NCI-H226 (cell line): Measurements from ENCODE around the gene B4GALNT3.

Experiments used
- DNase-seq: peaks from one replicate; pipeline ENCODE4 v3.0.0-alpha.2; 2015

Gene B4GALNT3

DNA sequence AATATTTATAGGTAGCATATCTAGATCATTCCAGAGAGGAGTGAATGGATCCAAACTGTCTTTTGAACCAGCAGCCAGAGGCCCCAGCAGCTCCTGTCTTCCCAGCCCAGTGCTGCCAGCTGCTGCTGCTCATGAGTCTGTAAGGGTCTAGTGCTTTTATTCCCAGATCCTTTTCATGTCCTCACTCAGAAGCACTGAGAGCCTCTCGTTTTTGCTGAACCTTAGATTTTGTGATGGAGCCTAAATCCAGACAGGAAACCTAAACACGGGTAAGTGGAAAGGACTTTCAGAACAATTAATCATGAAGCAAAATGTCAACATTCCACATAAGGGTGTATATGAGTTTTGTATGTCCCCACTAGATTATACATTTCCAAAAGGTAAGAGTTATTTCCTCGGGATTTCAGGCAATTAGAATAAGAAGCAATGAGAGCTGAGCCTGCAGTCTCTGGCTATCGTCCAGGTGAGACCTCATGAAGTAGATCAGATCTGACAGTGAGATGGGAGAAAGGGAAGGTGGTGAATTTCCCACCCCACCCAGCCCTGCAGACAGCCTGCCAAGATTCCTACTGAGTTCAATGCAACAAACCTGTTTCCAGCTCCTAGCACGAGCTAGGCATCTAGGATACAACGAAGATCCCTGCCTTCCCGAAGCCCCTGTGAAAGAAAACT, 119.1 kb downstream of the B4GALNT3 start:
- no peak for DNase-seq

DNA sequence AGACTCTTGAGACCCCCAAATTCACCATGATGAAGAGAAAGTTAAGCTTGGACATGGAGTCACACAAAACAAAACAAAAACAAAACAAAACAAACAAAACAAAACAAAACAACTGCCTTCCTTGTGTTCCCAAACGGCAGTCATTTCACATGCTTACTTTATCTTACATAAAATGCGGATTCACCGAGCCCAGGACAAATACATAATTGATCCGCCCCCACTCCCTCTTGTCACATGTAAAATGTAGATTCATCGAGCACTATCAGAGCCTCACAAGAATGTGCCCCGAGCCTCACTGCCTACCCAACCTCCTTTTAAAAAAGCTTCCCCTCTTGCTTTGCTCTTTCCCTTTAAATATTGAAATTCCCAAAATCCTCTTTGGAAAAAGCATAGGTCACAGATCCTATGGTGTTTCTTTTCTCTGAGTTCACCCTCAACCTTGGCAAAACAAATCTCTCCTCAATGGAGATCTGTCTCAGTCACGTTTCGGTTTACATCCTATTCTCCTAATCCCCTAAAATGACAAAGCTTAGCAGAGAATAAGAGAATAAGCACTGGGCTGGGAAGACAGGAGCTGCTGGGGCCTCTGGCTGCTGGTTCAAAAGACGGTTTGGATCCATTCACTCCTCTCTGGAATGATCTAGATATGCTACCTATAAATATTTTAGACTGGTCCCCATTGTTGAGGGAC, 119.8 kb downstream of the B4GALNT3 start:
- DNase-seq = no peak

DNA sequence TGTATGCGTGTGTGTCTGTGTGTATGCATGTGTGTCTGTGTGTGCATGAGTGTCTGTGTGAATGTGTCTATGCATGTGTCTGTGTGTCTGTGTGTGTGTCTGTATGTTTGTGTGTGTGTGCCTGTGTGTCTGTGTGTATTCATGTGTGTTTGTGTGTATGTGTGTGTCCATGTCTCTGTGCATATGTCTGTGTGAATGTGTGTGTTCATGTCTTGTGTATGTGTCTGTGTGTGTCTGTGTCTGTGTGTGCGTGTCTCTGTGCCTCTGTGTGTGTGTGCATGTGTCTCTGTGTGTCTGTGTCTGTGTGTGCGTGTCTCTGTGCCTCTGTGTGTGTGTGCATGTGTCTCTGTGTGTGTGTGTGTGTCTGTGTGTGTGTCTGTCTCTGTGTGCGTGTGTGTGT, 121.1 kb downstream of the B4GALNT3 start:
- no peak for DNase-seq

DNA sequence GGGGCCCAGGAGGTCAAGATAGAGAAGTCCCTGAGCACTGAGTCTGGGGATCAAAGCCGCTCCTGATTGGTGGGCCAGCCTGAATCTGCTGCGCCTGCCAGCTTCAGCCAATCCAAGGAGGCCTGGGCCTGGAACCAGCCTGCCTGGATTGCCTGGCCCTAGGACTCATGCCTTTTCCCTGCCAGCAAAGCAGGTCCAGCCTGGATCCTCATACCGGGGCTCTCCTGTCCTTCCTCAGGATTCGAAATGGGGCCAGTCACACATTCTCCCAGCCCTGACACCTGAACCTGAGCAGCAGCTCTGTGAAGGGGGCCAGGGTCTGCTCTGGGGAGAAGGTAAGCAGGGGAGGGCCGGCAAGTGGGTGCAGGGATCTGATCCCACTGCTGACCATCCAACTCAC, 121.6 kb downstream of the B4GALNT3 start:
- no peak for DNase-seq

DNA sequence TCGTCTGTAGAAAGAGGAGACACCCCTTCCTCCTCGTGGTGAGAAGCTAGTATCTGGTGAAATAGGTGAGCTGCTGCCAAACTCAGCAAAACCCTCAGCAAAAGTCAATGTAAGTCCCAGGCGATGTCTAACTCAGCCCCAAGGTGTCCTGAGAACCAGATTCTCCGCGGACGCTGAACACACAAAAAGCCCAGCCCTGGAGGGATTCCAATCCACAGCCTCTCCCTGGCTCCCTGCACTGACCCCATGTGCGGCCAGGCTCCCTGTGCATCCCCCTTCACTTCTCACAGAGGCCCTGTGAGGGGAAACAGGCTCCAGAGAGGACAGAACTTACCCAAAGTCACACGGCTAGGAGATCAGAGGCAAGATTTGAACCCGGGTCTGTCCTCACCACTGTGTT, 122.0 kb downstream of the B4GALNT3 start:
- DNase-seq = no peak

DNA sequence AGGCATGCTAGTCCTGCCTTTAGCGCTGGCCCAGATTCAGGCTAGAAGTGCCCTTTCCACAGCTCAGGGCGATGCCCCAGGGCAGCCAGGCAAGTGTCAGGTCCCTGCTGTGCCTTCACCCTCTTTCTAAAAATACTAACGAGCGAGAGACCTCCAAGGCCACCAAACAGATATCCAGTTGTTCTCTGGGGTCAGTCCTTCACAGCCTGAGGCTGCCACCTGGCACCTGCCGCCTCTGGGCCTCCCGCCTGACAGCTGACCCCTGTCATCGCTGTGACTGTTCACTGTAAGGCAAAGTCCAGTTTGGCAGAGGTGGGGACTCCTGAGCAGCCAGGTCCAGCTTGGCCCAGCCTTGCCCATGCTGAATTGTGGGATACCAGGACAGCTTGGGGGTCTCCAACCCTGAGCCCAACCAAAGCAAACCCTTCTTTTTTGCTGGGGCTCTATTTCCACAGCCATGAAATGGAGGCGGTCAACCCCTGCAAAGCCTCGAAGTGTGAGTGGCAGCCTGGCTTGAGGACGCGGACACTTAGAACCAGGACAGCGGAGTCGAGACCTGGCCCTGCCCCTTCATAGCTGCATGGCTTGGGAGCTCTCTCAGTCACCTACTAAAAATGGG, 123.6 kb downstream of the B4GALNT3 start:
- DNase-seq = no peak

DNA sequence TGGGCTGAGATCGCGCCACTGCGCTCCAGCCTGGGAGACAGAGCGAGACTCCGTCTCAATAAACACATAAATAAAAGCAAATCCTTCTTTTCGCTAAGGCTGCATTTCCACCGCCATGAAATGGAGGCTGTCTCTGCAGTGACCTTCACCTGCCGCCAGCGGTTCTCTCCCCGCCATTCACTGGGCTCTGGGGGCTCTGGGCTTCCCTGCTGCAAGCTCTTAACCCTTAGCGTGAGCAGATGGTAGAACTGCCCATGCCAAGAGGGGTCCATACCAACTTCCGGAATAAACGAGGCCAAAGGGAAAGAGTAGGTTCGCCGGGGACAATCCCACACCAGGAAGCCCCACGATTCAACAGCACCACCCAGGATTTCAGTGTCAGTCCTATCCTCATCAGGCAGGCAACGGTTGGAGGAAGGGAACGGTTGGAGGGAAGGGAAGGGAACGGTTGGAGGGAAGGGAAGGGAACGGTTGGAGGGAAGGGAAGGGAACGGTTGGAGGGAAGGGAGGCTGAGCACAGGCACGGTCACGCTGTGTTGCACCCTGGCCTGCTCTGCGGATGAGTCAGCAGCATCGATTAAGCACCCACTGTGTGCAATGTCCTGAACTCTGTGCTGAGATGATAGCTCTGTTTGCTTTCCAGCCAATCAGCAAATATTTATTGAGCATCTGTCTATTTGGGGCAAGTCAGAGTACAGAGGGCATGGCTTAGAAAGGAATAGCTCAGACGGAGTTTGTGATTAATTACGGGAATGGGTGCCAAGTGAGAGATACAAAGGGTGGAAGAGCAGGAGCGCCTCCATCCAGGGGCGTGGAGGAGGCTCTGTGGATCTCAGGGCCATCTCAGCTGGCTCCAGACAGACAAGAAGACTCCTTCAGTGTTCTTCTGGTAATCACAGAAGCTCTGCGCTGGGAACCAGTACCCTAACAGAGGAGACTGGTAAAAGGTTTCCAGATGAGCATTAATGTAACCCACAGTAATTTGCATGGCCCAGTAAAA, 125.6 kb downstream of the B4GALNT3 start:
- no peak for DNase-seq

DNA sequence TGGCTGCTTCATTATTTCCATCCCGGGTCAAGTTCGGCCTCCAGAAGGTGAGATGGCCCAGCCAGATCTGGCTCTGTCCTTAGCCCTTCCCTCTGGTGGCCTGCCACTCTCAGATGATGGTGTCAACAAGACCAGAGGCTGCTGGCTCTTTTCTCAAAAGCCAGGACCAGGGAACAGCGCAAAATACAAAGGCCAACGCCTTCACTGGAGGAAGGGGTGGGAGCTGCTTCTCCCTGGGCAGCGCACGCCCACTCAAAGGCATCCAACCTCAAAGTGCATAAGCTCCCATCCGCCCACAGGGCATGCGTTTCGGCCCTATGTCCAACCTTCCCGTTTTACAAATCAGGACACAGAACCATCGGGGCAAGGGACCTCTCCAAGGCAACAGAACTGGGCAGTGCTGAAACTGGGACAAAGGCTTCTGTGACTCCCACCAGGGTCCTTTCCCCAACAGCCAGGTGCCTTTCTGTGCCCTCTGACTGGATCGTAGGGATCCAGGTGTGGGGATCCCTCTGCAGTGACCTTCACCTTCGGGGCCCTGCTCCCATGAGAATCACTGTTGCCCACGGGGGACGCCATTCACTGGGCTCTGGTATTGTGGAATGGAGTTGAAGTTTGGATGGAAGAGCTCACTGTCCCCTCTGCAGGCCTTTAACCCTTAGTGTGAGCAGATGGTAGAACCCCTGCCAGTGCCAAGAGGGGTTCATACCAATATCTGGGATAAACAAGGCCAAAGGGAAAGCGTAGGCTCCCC, 126.8 kb downstream of the B4GALNT3 start:
- no peak for DNase-seq

DNA sequence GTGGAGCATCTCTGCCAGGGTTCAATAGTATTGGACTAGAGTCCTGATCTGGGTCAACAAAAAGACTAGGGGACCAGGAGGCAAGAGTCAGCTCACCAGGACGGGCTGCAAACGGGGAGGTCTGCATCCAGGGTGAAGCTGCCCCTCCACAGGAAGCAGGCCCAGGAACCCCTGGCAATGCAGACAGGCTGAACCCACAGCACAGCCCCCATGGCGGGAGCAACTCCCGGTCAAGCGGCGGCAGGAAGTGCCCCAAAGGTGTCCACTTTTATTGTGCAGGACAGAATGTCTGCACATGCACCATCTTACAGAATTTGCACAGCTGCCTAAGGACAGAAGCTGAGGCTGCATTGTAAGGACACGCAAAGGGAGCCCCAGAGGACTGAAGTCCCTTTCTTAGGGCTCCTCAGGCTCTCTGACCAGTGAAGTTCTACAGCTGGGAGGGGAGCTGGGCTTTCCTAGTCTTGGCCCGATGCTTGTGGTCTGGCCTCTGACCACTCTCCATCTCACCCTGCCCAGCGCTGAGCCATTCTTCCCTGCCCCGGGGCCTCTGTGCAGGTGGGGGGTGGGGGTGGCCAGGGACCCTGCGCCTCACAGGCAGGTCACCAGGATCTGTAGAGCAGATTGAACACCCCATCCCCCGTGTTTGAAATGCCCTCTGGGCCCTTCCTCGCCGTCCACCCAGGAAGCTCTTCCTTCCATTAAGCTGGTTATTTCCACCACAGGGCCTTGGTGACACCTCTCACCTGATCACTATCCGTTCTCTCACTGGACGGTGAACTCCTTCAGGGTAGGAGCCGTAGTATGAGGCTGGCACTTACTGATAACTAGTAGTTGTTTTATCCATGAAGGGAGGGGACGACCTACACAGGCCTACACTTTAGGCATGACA, 127.6 kb downstream of the B4GALNT3 start:
- no peak for DNase-seq

DNA sequence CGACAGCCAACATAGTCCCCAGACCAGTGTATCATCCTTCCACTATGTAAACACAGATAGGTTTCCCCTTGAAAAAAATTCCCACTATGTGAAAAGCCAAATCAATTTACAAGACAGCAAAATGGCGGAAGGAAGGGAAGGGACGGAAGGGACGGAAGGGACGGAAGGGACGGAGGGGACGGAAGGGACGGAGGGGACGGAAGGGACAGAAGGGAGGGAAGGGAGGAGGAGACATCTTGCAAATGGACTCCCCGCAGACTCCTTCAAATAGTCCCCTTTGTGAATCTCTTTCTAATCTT, 128.2 kb downstream of the B4GALNT3 start:
- DNase-seq = no peak

DNA sequence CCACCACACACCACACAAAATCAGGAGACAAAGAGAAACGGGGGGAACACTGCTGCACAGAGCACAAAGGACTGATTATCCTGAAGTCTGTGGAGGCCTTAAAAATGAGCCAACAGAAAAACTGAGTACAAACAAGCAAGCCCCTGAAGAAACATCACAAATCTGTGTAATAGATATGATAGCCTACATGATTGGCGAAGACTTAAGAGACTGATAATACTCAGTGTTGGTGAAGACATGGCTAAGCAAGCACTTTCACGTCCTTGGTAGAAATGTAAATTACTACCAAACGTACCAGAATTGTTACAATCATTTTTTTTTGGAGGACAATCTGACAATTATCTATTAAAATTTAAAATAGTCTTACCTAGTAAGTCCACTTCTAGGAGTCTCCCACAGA, 128.9 kb downstream of the B4GALNT3 start:
- DNase-seq = no peak

DNA sequence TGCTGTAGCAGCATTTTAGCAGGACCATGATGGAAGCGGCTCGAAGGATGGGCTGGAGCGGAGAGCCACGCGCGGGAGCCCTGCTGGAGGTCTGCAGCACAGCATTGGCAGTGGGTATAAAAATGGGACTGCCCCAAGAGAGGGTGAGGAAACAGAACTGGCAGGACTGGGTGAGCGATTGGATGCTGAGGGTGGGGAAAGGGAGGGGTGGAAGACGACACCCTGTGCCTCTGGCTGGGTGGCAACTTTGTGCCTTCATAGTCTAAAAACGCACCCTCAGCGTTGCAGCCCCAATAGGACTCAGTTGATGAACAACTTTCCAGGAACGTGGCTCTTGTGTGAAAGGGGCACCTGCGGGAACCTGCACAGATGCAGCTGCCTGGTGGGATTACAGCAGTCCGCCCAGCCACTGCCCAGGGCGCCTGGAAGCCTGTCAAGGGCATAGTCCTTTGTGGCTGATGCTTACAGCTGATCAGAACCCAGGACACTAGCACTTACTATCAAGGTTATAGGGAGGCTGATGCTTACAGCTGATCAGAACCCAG, 130.5 kb downstream of the B4GALNT3 start:
- DNase-seq = no peak

DNA sequence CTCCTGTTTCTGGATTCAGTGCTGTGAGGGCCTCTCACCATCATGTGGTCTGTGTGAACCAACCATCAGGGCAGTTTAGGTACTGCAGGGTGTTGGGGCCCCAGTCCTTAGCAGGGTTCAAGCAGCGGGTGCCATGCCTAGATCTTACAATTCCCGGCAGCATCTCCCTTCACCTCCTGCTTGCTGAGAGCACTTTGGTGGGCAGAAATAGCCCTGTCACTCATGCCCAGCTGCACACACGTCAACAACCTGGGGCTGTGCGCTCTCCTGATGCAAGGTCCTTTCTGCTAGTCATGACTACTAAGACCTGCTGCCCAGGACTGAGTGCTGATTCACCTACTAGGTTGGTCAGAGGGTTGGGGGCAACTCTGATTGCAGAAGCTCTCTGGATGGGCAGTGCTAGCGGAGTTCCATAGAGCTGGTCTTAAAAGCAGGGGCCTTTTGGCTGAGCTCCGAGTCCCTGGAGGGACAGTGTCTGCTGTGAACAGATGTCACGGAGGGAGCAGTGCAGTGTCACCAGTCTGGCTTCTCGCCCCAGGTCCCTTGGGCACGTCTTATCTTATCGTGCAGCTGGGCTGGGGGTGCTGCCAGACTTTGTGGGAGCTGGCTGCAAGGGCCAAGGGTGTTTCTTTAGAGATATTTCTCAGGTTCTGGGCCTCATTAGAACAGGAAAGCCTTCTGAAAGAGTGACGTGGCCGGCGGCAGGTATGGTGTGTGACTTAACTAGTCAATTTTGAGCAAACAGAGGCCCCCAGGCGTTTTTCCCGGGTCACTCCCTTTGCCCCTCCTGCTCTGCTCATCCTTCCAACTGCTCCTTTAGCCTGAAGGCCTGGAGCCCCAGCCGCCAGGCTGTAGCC, 131.7 kb downstream of the B4GALNT3 start:
- DNase-seq = no peak

DNA sequence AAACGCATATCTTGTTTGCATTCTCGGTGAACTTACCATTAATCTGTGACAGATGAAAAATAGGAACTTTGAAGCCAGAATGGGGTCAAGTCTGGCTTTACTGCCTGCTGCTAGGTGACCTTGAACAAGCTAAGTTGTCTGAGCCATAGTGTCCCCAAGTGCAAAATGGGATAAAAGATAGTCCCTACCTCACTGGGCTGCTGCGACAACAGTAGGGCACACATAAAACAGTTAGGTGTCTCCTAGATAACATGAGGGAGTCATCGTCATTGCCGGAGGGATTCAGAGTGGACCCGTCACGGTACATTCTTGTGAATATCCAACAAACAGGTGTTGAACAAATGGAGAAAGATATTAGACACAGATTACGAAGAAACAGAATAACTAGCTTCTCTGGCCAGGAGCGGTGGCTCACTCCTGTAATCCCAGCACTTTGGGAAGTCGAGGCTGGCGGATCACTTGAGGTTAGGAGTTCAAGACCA, 132.3 kb downstream of the B4GALNT3 start:
- DNase-seq = no peak

DNA sequence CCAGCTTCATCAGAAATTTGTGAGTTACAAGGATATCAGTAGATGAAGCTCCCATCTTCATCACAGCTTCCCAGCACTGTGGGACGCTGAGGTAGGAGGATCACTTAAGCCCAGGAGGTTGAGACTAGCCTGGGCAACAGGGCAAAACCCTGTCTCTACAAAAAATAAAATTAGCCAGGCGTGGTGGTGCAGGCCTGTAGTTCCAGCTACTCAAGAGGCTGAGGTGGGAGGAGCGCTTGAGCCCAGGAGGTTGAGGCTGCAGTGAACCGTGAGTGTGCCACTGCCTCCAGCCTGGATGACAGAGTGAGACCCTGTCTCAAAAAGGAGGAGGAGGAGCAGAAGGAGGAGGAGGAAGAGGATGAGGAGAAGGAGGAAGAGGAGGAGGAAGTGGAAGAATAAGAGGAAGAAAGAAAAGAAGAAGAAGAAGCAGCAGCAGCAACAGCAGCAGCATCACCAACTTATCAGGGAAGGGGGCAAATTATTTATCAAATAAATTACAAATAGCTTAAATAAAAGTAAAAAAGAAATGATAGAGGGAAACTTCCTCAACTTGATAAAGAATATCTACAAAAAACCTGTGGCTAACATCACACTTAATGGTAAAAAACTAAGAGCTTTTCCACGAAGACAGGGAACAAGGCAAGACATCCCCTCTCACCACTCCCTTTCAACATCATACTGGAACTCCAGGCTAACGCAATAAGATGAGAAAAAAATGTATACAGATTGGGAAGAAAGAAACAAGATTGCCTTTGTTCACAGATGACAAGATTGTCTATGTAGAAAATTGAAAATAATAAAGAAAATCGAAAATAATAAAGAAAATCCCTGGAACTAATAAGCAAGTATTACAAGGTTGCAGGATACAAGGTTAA, 133.9 kb downstream of the B4GALNT3 start:
- no peak for DNase-seq

DNA sequence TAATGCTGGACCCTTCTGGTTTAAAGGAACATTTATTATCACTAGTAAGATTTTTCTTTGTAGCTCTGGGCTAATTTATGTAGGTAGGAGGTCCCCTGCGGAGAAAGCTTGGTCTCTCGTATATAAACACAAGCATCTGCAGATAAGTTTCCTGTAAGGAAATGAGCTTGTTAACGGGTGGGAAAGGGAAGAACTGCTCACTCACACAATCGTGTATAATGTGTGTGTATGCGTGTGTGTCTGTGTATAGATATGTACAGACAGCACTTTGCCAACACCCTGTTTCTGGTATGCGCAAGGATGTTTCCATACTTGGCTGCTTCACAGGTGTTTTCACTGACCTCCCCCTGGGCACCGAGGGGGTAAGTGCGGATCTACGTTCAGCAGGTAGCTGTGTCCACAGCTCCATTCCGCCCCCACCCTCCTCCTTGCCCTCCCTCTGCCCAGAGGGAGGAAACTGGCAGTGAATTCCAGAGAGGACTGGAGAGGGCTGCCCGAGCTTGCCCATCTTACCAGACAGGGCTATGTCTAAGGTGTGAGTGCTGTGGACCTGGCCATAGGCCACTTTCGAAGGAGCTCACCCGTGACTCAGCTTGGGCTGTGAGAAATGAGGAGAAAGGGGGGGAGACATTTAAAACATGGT, 138.3 kb downstream of the B4GALNT3 start:
- peak; percentile 27 for DNase-seq

DNA sequence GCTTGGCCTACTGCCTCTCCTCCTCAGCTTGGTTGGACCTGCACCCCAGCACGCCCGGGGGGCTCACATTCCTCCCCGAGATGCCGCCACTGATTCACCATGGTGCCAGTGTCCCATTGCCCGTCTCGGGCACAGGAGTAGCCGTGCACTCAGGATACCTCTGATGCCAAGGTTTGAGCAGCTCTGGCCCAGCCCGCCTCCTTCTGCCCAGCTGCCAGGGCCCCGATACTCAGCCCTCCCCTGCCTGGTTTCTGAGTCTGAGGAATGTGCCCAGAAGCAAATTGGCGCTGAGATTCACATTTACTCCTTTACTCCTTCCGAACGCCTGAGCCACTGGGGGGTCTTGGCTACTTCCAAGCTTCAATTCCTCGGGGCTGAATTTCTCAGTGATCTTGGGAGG, 140.0 kb downstream of the B4GALNT3 start:
- no peak for DNase-seq

DNA sequence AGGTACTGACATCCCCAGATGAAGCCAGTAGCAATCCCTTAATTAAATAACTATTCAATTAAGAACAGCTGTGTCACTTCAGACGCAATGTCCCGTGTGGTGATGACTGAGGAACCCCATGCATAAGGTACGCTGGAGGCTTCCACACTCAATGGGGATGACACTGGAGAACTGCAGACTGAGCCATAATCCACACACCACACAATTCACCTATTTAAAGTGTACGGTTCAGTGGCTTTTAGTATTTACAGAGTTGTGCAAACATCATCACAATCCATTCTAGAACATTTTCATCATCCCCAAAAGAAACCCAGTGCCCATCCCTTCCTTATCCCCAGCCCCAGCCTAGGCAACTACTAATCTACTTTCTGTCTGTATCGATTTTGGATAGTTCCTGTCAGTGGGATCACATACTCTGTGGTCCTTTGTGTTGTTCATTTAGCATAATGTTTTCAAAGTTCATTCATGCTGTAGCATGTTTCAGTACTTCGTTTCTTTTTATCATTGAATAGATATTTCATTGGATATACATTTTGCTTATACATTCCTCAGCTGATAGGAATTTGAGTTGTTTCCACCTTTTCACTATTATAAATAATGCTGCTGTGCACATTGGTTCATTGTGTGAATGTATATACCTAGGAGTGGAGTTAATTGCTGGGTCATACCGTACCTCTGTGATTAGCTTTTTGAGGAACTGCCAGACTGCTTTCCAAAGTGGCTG, 142.4 kb downstream of the B4GALNT3 start:
- no peak for DNase-seq
